ENCODE data around the gene PRODH. TPM values are rescaled to one million over a fixed set of nuclear protein-coding genes. Genes with fewer than 3 reads are reported as not detected.

PRODH gene
- 0.03 and 0.23 TPM in 2 replicates for polyA plus RNA-seq (2012; rRNA removed)
- polyA plus RNA-seq (2012; cell fraction: cytosol; rRNA removed): 0.08 TPM in 1 of 2 replicates, not detected in the other
- 0.67 and 1.2 TPM in 2 replicates for polyA plus RNA-seq (2012; cell fraction: nucleus; rRNA removed)

- no peak for DNase-seq
- no peaks in the 10 kb centered on the region for H3K9me2 ChIP-seq
- TF ChIP-seq MXI1 (IDR thresholded peaks at IDR 0.05; ENCODE audit: low read depth, low read length): no peak
- TF ChIP-seq IRF3 (IDR thresholded peaks at IDR 0.05; ENCODE audit: low read depth, low read length): no peak
- no peak for TF ChIP-seq FOXJ3 (CRISPR knock-in tag; IDR thresholded peaks at IDR 0.05)
- no peak for TF ChIP-seq EP300 (IDR thresholded peaks at IDR 0.05; ENCODE audit: borderline replicate concordance in 1 of 2, low read depth in 1 of 2, low read length in 1 of 2)
- no peak for TF ChIP-seq FOSL2 (IDR thresholded peaks at IDR 0.05; ENCODE audit: borderline replicate concordance, low read depth)
- TF ChIP-seq RCOR1 (IDR thresholded peaks at IDR 0.05; ENCODE audit: low read length): no peak
- no peak for TF ChIP-seq JUND (IDR thresholded peaks at IDR 0.05)
- TF ChIP-seq REST (IDR thresholded peaks at IDR 0.05; ENCODE audit: low read depth, low read length): no peak
- TF ChIP-seq USF1 (IDR thresholded peaks at IDR 0.05; ENCODE audit: borderline replicate concordance, low read depth): no peak
- no peak for TF ChIP-seq SIN3A (IDR thresholded peaks at IDR 0.05; ENCODE audit: borderline replicate concordance, low read depth, low read length)
- no peak for TF ChIP-seq USF2 (IDR thresholded peaks at IDR 0.05; ENCODE audit: borderline replicate concordance, low read depth, low read length)
- TF ChIP-seq CHD2 (IDR thresholded peaks at IDR 0.05; ENCODE audit: low read length, partially characterized antibody): no peak
- TF ChIP-seq MAX (IDR thresholded peaks at IDR 0.05; ENCODE audit: low read depth): no peak
- TF ChIP-seq RFX5 (IDR thresholded peaks at IDR 0.05; ENCODE audit: low read length): no peak
- no peak for TF ChIP-seq PBX3 (IDR thresholded peaks at IDR 0.05)
- H3K9me3 ChIP-seq: no peaks in the 10 kb centered on the region
- H4K20me1 ChIP-seq (ENCODE audit: insufficient read depth): no peaks in the 10 kb centered on the region
- H3K4me3 ChIP-seq (ENCODE audit: low read depth in 2 of 2, low read length in 1 of 2): no peak within 1 kb of the TSS
- ChIA-PET POLR2A (no interaction called here), CTCF (interaction anchor here (0.9 to 3.6 kb wide), 6 partner anchors 9 to 694 kb away, joined by 3 to 16 read pairs (median 4); partner anchors contain the start of gene DGCR6)
- H3K79me2 ChIP-seq (ENCODE audit: insufficient read depth): no peaks in the 10 kb centered on the region
- WGBS (ENCODE audit: low lambda C conversion rate): no CpG with 5 or more reads among the region's 67 CpGs
- no peaks in the 10 kb centered on the region for H3F3A ChIP-seq (replicated peaks; ENCODE audit: insufficient read depth)
- no peak within 1 kb of the TSS for H3K9ac ChIP-seq
- no peak within 1 kb of the TSS for H3K27ac ChIP-seq (ENCODE audit: low read depth in 2 of 2, low read length in 1 of 2)
- H3K27me3 ChIP-seq (ENCODE audit: insufficient read depth): no peaks in the 10 kb centered on the region
- no peaks in the 10 kb centered on the region for H3K36me3 ChIP-seq (replicated peaks in 1 of 2; ENCODE audit: control insufficient read depth in 1 of 2, insufficient read depth in 2 of 2, low read length in 1 of 2)
- no peak within 1 kb of the TSS for H2AFZ ChIP-seq (ENCODE audit: low read depth)
- H3K4me2 ChIP-seq: no peak within 1 kb of the TSS
- H3K4me1 ChIP-seq (ENCODE audit: control insufficient read depth in 1 of 2, insufficient read depth in 2 of 2, low read depth in 1 of 2, low read length in 1 of 2): no peaks in the 10 kb centered on the region
Observed at GRCh38 chr22:18935889-18936529, at the start of gene PRODH. Gene PRODH, minus strand, starts transcription at chr22:18936293. Its CDS starts 6 bp downstream, at chr22:18936287.
